Measurements from ENCODE around the gene RPL13.

DNA sequence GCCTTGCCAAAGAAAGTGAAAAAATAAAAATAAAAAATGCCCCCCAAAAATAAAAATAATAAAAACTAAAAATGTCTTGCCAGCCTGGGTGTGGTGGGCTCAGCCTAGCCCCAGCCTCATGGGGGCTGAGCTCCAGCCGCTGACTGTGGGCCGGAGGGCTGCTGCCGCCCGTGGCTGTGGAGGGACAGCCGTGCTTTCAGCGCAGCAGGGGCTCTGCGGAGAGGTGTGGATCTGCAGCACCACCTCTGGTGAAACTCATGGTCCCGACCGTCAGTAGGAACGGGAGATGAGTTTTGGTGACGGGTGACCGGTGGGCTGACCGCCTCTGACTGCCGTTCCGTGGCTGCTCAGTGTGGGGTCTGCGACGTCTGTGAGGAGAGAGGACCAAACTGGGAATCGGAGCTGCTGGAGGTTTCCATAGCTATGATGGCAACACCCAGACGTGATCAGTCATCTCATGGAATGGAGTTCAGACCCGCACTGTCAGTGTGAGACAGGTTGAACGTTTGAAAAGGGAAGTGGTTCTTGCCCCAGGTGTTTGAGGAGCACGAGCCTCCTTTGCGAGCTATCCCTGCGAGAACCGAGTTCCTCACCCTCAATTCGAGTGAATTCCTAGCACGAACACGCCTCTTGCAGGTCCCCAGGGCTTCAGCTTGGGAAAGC, 12.0 kb upstream of the RPL13 start:
- TF ChIP-seq, protein P1, sequence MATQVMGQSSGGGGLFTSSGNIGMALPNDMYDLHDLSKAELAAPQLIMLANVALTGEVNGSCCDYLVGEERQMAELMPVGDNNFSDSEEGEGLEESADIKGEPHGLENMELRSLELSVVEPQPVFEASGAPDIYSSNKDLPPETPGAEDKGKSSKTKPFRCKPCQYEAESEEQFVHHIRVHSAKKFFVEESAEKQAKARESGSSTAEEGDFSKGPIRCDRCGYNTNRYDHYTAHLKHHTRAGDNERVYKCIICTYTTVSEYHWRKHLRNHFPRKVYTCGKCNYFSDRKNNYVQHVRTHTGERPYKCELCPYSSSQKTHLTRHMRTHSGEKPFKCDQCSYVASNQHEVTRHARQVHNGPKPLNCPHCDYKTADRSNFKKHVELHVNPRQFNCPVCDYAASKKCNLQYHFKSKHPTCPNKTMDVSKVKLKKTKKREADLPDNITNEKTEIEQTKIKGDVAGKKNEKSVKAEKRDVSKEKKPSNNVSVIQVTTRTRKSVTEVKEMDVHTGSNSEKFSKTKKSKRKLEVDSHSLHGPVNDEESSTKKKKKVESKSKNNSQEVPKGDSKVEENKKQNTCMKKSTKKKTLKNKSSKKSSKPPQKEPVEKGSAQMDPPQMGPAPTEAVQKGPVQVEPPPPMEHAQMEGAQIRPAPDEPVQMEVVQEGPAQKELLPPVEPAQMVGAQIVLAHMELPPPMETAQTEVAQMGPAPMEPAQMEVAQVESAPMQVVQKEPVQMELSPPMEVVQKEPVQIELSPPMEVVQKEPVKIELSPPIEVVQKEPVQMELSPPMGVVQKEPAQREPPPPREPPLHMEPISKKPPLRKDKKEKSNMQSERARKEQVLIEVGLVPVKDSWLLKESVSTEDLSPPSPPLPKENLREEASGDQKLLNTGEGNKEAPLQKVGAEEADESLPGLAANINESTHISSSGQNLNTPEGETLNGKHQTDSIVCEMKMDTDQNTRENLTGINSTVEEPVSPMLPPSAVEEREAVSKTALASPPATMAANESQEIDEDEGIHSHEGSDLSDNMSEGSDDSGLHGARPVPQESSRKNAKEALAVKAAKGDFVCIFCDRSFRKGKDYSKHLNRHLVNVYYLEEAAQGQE (IDR thresholded peaks at IDR 0.05; ENCODE audit: insufficient read depth in 1 of 2, low read depth in 2 of 2, low read length in 2 of 2) = no peak
- TF ChIP-seq TAF1 (IDR thresholded peaks at IDR 0.05; ENCODE audit: borderline replicate concordance, insufficient read depth, low read length) (no peak), POLR2AphosphoS5 (IDR thresholded peaks at IDR 0.05; ENCODE audit: low read depth, low read length) (no peak), SIN3A (IDR thresholded peaks at IDR 0.05; ENCODE audit: borderline replicate concordance, insufficient read depth, low read length) (no peak), FOXP2 (optimal IDR thresholded peaks at IDR 0.05; ENCODE audit: borderline replicate concordance, extremely low read depth, extremely low read length, insufficient read depth) (no peak)

Data from PFSK-1 (cell line).